ENCODE data around the gene DNAH8.

DNA sequence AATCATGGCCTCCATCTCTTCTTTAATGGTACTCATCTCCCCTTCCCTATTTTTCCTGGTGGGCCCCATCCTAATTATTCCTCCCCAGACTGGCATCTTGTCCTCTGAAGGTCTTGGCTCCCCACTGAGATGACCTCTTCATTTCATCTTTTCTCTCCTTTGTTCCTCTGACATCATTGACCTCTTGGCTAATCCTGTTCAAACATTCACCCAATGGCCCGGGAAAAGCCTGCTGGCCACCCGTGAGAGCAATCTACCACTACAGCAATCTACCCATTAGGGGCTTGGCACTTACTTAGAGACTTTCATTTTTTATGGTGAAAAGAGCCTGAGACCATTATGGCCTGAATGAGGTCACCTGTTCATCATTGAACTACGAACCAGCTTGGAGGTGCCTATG lies 130.8 kb downstream of the DNAH8 start:
- TF ChIP-seq CTCF (IDR thresholded peaks at IDR 0.05) (no peak), POLR2A (IDR thresholded peaks at IDR 0.05) (no peak)
